Measurements from ENCODE around the gene WRAP73. TPM values are rescaled to one million over a fixed set of nuclear protein-coding genes. Genes with fewer than 3 reads are reported as not detected.

The WRAP73 gene
- total RNA-seq, 1 experiment from 2014 or later = 25.3 TPM

- ChIA-PET POLR2A (no interaction called here), CTCF (interaction anchor here (0.6 kb wide), 2 partner anchors 10 to 107 kb away, joined by 3 read pairs; no protein-coding TSS in a partner anchor)
- Mint-ChIP-seq H3K4me1 (ENCODE audit: insufficient read depth, unreplicated experiment) (peaks cover 11% of the 10 kb centered on the region), H3K27ac (ENCODE audit: low read depth, unreplicated experiment) (no peak within 1 kb of the TSS), H3K36me3 (ENCODE audit: insufficient read depth, unreplicated experiment) (no peaks in the 10 kb centered on the region), H3K9me3 (ENCODE audit: unreplicated experiment) (no peaks in the 10 kb centered on the region), H3K27me3 (ENCODE audit: insufficient read depth, unreplicated experiment) (no peaks in the 10 kb centered on the region), H3K4me3 (ENCODE audit: unreplicated experiment) (peak within 1 kb of the TSS; percentile 48)
- BruUV-seq (replicated peaks) = no TSS peak
- intact Hi-C loops (cut with micrococcal nuclease) = no loop called here
- DNase-seq (ENCODE audit: unreplicated experiment) = peak; percentile 16
- no peak for TF ChIP-seq CTCF (IDR thresholded peaks at IDR 0.05; ENCODE audit: unreplicated experiment)
These were observed 38.5 kb downstream of the WRAP73 start, which contains the start of gene MEGF6 for GRCh38 chr1:3611170-3612019. TSS of gene MEGF6 (minus strand) at chr1:3611508. CDS start at chr1:3611268, 240 bp downstream.

GRCh38 chr1:3610527-3611169 is 39.3 kb downstream of the WRAP73 start:
- DNase-seq (ENCODE audit: unreplicated experiment) = no peak
- intact Hi-C loops (cut with micrococcal nuclease) = no loop called here
- H3K4me3 Mint-ChIP-seq (ENCODE audit: unreplicated experiment) = no peak overlapping the region
- CTCF ChIA-PET = no interaction called here
- no peaks in the 10 kb centered on the region for H3K9me3 Mint-ChIP-seq (ENCODE audit: unreplicated experiment)
- H3K36me3 Mint-ChIP-seq (ENCODE audit: insufficient read depth, unreplicated experiment) = no peaks in the 10 kb centered on the region
- H3K4me1 Mint-ChIP-seq (ENCODE audit: insufficient read depth, unreplicated experiment) = peaks cover 11% of the 10 kb centered on the region
- POLR2A ChIA-PET = no interaction called here
- no peaks in the 10 kb centered on the region for H3K27me3 Mint-ChIP-seq (ENCODE audit: insufficient read depth, unreplicated experiment)
- H3K27ac Mint-ChIP-seq (ENCODE audit: low read depth, unreplicated experiment) = no peak overlapping the region
- no peak for TF ChIP-seq CTCF (IDR thresholded peaks at IDR 0.05; ENCODE audit: unreplicated experiment)
- no TSS peak for BruUV-seq (replicated peaks)

- Mint-ChIP-seq H3K27ac (ENCODE audit: low read depth, unreplicated experiment) (no peak overlapping the region), H3K27me3 (ENCODE audit: insufficient read depth, unreplicated experiment) (no peaks in the 10 kb centered on the region), H3K36me3 (ENCODE audit: insufficient read depth, unreplicated experiment) (no peaks in the 10 kb centered on the region), H3K9me3 (ENCODE audit: unreplicated experiment) (no peaks in the 10 kb centered on the region), H3K4me1 (ENCODE audit: insufficient read depth, unreplicated experiment) (peaks cover 11% of the 10 kb centered on the region), H3K4me3 (ENCODE audit: unreplicated experiment) (no peak overlapping the region)
- no peak for DNase-seq (ENCODE audit: unreplicated experiment)
- no peak for TF ChIP-seq CTCF (IDR thresholded peaks at IDR 0.05; ENCODE audit: unreplicated experiment)
- CTCF ChIA-PET = interaction anchor here (0.8 kb wide), 1 partner anchor 115 kb away, joined by 5 read pairs; no protein-coding TSS in a partner anchor
- intact Hi-C loops (cut with micrococcal nuclease) = no loop called here
- POLR2A ChIA-PET = no interaction called here
- no TSS peak for BruUV-seq (replicated peaks)
These were observed 40.0 kb downstream of the WRAP73 start for GRCh38 chr1:3609769-3610526.
